ENCODE measurements around the gene NAA25.
"Not testable (repeated sequence)": the region's sequence is repeated elsewhere in the genome, so short reads cannot be mapped to it uniquely, and the experiment has no call there.

The NAA25 gene

DNA sequence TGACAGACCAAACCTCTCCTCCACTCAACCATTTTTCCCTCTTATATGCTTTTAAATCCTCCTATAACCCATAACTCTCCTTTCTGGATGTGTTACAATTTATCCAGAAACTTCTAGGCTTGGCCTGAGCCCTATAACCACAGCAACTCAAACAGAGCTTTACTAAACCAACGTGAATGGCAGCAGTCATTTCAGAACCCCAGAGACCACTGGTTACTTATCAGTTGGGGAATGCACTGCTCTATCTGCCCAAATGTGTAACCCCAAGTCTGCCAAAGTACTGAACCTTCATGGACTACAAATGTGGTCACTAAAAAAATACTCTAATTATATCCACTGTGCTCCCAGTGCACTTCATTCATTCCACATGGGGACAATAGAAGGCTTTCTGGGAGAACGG is 42.0 kb downstream of the NAA25 start:
- no peak overlapping the region for H3K9ac ChIP-seq (ENCODE audit: low read depth in 1 of 2, low read length in 2 of 2)
- no peak overlapping the region for H3K27ac ChIP-seq (ENCODE audit: low read depth in 2 of 2, low read length in 2 of 2)
- peaks cover 41 to 55% of the 10 kb centered on the region in 2 donors for H3K36me3 ChIP-seq (ENCODE audit: control insufficient read depth in 2 of 2, insufficient read depth in 2 of 2, low read length in 2 of 2)
- no peaks in the 10 kb centered on the region for H3K27me3 ChIP-seq (ENCODE audit: control insufficient read depth in 2 of 2, insufficient read depth in 2 of 2, low read length in 2 of 2)
- no peaks in the 10 kb centered on the region for H3K4me1 ChIP-seq (ENCODE audit: control insufficient read depth in 2 of 2, insufficient read depth in 2 of 2, low read length in 2 of 2)
- no peak overlapping the region for H3K4me3 ChIP-seq (ENCODE audit: low read length in 2 of 2)
- no peaks in the 10 kb centered on the region for H3K9me3 ChIP-seq (ENCODE audit: control insufficient read depth in 2 of 2, low read length in 2 of 2)

DNA sequence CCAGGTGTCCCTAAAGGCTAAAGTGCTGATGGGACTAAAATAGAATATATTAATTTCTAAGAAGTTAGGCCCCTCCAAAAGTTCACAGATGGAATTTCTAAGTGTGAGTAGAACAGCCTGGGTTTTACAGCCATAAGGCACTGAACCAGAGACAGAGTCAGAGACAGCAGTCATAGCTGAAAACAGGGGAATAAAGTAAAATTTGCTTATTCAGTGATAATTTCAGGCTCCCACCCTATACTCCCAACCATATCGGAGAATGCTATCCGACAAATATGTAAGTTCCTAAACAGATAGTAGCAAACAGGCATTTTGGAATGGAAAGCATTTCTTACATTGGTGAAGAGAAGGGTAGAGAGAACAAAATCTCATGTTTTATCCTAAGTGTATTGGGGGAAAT is 45.3 kb downstream of the NAA25 start:
- Histone ChIP-seq H3K27me3 (ENCODE audit: control insufficient read depth in 2 of 2, insufficient read depth in 2 of 2, low read length in 2 of 2) (no peaks in the 10 kb centered on the region), H3K4me1 (ENCODE audit: control insufficient read depth in 2 of 2, insufficient read depth in 2 of 2, low read length in 2 of 2) (no peaks in the 10 kb centered on the region), H3K4me3 (ENCODE audit: low read length in 2 of 2) (no peak overlapping the region), H3K27ac (ENCODE audit: low read depth in 2 of 2, low read length in 2 of 2) (no peak overlapping the region), H3K9me3 (ENCODE audit: control insufficient read depth in 2 of 2, low read length in 2 of 2) (no peaks in the 10 kb centered on the region), H3K9ac (ENCODE audit: low read depth in 1 of 2, low read length in 2 of 2) (no peak overlapping the region), H3K36me3 (ENCODE audit: control insufficient read depth in 2 of 2, insufficient read depth in 2 of 2, low read length in 2 of 2) (peaks cover 37 to 46% of the 10 kb centered on the region in 2 donors)

DNA sequence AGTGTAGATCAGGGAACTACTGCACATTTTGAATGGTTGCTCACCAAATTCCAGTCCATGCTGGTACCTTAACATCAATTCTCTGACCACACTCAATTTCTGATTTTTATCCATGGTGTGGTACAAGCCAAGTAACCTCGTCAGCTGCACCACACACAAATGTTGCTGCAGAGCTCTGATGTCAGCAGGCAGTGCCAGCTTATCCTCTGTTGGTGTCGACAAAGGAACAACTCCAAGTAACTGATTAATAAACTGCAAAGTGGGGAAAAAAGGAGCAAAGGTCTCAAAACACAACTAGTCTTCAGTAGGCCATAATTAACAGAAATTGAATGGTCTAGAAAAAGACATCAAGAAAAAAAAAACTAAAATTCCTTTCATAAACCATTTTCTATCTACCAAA is 47.4 kb downstream of the NAA25 start:
- no peaks in the 10 kb centered on the region for H3K4me1 ChIP-seq (ENCODE audit: control insufficient read depth in 2 of 2, insufficient read depth in 2 of 2, low read length in 2 of 2)
- H3K27ac ChIP-seq (ENCODE audit: low read depth in 2 of 2, low read length in 2 of 2), result no peak overlapping the region
- H3K9ac ChIP-seq (ENCODE audit: low read depth in 1 of 2, low read length in 2 of 2), result no peak overlapping the region
- H3K4me3 ChIP-seq (ENCODE audit: low read length in 2 of 2), result no peak overlapping the region
- no peaks in the 10 kb centered on the region for H3K27me3 ChIP-seq (ENCODE audit: control insufficient read depth in 2 of 2, insufficient read depth in 2 of 2, low read length in 2 of 2)
- peaks cover 19 to 32% of the 10 kb centered on the region in 2 donors for H3K36me3 ChIP-seq (ENCODE audit: control insufficient read depth in 2 of 2, insufficient read depth in 2 of 2, low read length in 2 of 2)
- no peaks in the 10 kb centered on the region for H3K9me3 ChIP-seq (ENCODE audit: control insufficient read depth in 2 of 2, low read length in 2 of 2)

DNA sequence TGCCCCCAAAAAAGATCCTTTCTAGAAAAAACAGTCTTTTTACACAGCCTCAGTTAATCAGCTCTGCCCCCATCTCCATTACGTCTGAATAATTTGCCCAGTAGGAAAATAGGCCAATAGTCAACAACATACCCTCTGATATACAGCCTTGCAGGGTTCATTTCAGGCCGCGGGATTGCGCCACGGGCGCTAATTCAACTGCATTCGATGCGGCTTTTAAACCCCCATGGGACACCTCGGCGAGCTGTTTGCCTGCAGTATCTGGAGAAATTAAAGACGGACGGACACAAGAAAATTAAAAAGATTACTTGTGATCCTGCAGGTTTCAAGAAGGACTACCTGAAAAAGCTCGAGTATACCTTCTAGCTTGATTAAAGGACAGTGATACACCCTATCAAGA is 59.2 kb downstream of the NAA25 start:
- Histone ChIP-seq H3K27ac (ENCODE audit: low read depth in 2 of 2, low read length in 2 of 2) (no peak overlapping the region), H3K36me3 (ENCODE audit: control insufficient read depth in 2 of 2, insufficient read depth in 2 of 2, low read length in 2 of 2) (peaks cover 48 to 53% of the 10 kb centered on the region in 2 donors), H3K27me3 (ENCODE audit: control insufficient read depth in 2 of 2, insufficient read depth in 2 of 2, low read length in 2 of 2) (no peaks in the 10 kb centered on the region), H3K9me3 (ENCODE audit: control insufficient read depth in 2 of 2, low read length in 2 of 2) (no peaks in the 10 kb centered on the region), H3K4me1 (ENCODE audit: control insufficient read depth in 2 of 2, insufficient read depth in 2 of 2, low read length in 2 of 2) (no peaks in the 10 kb centered on the region), H3K4me3 (ENCODE audit: low read length in 2 of 2) (no peak overlapping the region), H3K9ac (ENCODE audit: low read depth in 1 of 2, low read length in 2 of 2) (no peak overlapping the region)

DNA sequence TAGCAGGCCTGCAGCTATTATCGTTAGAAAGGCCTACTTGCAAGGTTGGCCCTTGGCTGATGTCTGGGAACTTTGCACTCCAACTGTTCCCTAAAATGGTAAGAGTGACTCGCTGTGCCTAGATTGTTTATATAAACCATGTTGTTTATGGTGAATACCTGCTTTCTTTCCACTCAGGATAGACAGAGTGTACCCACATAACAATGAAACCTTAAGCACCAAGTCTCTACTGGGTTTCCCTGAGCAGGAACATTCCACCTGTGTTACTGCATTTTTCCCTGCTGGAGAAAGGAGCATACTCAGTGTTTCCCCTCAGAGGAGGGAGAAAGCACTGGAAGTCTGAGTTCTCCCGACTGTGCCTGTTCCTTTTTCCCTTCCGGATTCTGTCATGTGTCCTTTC is 62.6 kb downstream of the NAA25 start:
- no peaks in the 10 kb centered on the region for H3K4me1 ChIP-seq (ENCODE audit: control insufficient read depth in 2 of 2, insufficient read depth in 2 of 2, low read length in 2 of 2)
- no peaks in the 10 kb centered on the region for H3K9me3 ChIP-seq (ENCODE audit: control insufficient read depth in 2 of 2, low read length in 2 of 2)
- H3K27ac ChIP-seq (ENCODE audit: low read depth in 2 of 2, low read length in 2 of 2), result peak overlapping the region in 1 of 2 donors; percentile 33
- H3K4me3 ChIP-seq (ENCODE audit: low read length in 2 of 2), result no peak overlapping the region
- H3K36me3 ChIP-seq (ENCODE audit: control insufficient read depth in 2 of 2, insufficient read depth in 2 of 2, low read length in 2 of 2), result peaks cover 51% of the 10 kb centered on the region in 2 donors
- no peaks in the 10 kb centered on the region for H3K27me3 ChIP-seq (ENCODE audit: control insufficient read depth in 2 of 2, insufficient read depth in 2 of 2, low read length in 2 of 2)
- H3K9ac ChIP-seq (ENCODE audit: low read depth in 1 of 2, low read length in 2 of 2), result no peak overlapping the region

DNA sequence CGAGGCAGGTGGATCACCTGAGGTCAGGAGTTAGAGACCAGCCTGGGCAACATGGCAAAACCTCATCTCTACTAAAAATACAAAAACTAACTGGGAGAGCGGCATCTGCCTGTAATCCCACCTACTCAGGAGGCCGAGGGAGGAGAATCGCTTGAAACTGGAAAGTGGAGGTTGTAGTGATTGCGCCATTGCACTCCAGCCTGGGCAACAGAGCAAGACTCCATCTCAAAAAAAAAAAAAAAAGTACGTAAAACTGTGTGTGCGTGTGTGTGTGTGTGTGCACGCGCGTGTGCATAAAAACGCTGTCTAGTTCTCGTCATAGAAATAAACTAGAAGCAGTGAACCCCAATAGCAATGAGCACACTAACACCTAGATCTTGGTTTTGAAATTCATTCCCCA is 72.0 kb downstream of the NAA25 start:
- not testable (repeated sequence) for H3K4me3 ChIP-seq (ENCODE audit: low read length in 2 of 2); H3K9ac ChIP-seq (ENCODE audit: low read depth in 1 of 2, low read length in 2 of 2); H3K9me3 ChIP-seq (ENCODE audit: control insufficient read depth in 2 of 2, low read length in 2 of 2); H3K4me1 ChIP-seq (ENCODE audit: control insufficient read depth in 2 of 2, insufficient read depth in 2 of 2, low read length in 2 of 2); H3K27ac ChIP-seq (ENCODE audit: low read depth in 2 of 2, low read length in 2 of 2); H3K27me3 ChIP-seq (ENCODE audit: control insufficient read depth in 2 of 2, insufficient read depth in 2 of 2, low read length in 2 of 2)
- peaks cover 34 to 57% of the 10 kb centered on the region in 2 donors for H3K36me3 ChIP-seq (ENCODE audit: control insufficient read depth in 2 of 2, insufficient read depth in 2 of 2, low read length in 2 of 2)

DNA sequence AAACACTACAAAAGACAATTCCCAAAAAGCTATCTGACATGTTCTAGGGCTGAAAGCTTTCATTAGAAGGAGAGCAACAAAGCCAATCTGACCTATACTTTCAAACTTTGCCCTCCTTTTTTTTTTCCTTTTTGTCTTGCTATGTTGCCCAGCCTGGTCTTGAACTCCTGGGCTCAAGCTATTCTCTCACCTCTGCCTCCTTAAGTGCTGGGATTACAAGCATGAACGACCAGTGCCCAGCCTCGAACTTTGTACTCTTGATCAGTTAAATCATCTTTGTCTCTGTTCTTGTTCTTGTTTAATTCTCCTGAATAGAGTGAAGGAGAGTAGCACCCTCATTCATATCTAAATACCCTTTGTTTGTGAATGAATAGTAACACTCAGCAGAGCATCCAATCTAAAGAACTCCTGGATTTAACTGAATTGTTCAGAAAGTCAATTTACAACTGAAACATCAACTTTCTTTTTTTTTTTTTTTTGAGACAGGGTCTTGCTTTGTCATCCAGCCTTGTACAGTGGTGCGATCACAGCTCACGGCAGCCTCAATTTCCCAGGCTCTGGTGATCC is 73.3 kb downstream of the NAA25 start:
- Histone ChIP-seq H3K36me3 (ENCODE audit: control insufficient read depth in 2 of 2, insufficient read depth in 2 of 2, low read length in 2 of 2) (peaks cover 34 to 58% of the 10 kb centered on the region in 2 donors), H3K4me1 (ENCODE audit: control insufficient read depth in 2 of 2, insufficient read depth in 2 of 2, low read length in 2 of 2) (no peaks in the 10 kb centered on the region), H3K27ac (ENCODE audit: low read depth in 2 of 2, low read length in 2 of 2) (no peak overlapping the region), H3K9ac (ENCODE audit: low read depth in 1 of 2, low read length in 2 of 2) (no peak overlapping the region), H3K4me3 (ENCODE audit: low read length in 2 of 2) (no peak overlapping the region), H3K9me3 (ENCODE audit: control insufficient read depth in 2 of 2, low read length in 2 of 2) (no peaks in the 10 kb centered on the region), H3K27me3 (ENCODE audit: control insufficient read depth in 2 of 2, insufficient read depth in 2 of 2, low read length in 2 of 2) (no peaks in the 10 kb centered on the region)

DNA sequence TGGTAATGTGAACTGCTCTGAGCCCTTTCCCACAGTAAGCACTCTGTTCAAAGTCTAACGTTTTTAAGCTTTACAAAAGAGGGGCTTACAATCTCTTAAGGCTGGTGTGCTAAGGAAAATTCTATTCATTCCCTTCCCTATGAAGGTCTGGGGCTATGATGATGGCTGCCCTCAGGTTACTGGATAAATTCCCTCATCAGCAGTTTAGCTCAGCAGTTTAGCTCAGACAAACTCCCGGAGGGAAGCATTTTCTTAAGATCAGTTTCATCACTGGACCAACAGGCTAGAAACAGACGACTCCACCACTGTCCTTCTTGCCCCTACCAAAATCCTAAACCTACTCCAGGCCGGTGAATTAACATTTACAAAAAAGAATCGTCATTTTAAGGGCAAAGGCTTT is 76.3 kb downstream of the NAA25 start:
- no peak overlapping the region for H3K4me3 ChIP-seq (ENCODE audit: low read length in 2 of 2)
- H3K27me3 ChIP-seq (ENCODE audit: control insufficient read depth in 2 of 2, insufficient read depth in 2 of 2, low read length in 2 of 2), result no peaks in the 10 kb centered on the region
- H3K27ac ChIP-seq (ENCODE audit: low read depth in 2 of 2, low read length in 2 of 2), result no peak overlapping the region
- H3K9me3 ChIP-seq (ENCODE audit: control insufficient read depth in 2 of 2, low read length in 2 of 2), result no peaks in the 10 kb centered on the region
- H3K4me1 ChIP-seq (ENCODE audit: control insufficient read depth in 2 of 2, insufficient read depth in 2 of 2, low read length in 2 of 2), result no peaks in the 10 kb centered on the region
- H3K36me3 ChIP-seq (ENCODE audit: control insufficient read depth in 2 of 2, insufficient read depth in 2 of 2, low read length in 2 of 2), result peaks cover 22 to 51% of the 10 kb centered on the region in 2 donors
- no peak overlapping the region for H3K9ac ChIP-seq (ENCODE audit: low read depth in 1 of 2, low read length in 2 of 2)

DNA sequence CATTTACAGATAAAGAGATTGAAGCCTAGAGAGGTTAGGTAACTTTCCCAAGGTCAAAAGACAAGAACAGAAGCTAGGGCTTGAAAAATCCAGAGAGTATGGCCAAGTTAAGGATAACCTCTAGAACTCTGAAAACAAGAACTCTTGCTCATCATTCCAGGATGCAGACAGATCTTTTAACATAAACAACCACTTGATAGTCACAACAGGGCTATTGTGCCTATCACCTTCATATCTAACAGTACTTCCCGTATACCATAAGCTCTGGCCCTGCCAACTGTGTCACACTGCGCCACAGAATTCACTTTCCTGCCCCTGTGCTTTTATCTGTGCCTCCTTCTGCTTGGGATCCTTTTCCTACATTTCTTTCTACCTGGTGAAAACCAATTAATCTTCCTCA is 77.1 kb downstream of the NAA25 start:
- no peaks in the 10 kb centered on the region for H3K4me1 ChIP-seq (ENCODE audit: control insufficient read depth in 2 of 2, insufficient read depth in 2 of 2, low read length in 2 of 2)
- no peak overlapping the region for H3K27ac ChIP-seq (ENCODE audit: low read depth in 2 of 2, low read length in 2 of 2)
- no peaks in the 10 kb centered on the region for H3K9me3 ChIP-seq (ENCODE audit: control insufficient read depth in 2 of 2, low read length in 2 of 2)
- H3K36me3 ChIP-seq (ENCODE audit: control insufficient read depth in 2 of 2, insufficient read depth in 2 of 2, low read length in 2 of 2), result peaks cover 22 to 46% of the 10 kb centered on the region in 2 donors
- H3K4me3 ChIP-seq (ENCODE audit: low read length in 2 of 2), result no peak overlapping the region
- no peaks in the 10 kb centered on the region for H3K27me3 ChIP-seq (ENCODE audit: control insufficient read depth in 2 of 2, insufficient read depth in 2 of 2, low read length in 2 of 2)
- H3K9ac ChIP-seq (ENCODE audit: low read depth in 1 of 2, low read length in 2 of 2), result no peak overlapping the region

DNA sequence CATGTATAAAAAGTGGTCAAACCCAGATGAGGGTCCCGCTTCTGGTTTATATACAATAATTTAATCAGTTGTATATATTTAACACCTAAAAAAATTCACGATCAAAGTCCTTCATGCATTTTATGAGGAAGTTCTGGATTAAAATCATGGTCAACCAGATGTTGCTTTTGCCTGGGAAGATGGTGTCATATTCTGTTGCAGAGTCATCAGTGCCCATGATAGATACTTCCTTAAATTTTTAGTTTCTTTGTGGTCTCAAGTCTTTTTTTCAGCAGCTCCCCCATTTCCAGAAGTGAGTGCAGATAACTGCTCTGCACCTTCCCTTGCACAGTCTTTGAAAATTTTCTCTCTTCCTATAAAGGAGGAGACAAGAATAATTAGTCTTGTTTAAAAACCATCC is 79.3 kb downstream of the NAA25 start:
- no peak overlapping the region for H3K4me3 ChIP-seq (ENCODE audit: low read length in 2 of 2)
- no peak overlapping the region for H3K9ac ChIP-seq (ENCODE audit: low read depth in 1 of 2, low read length in 2 of 2)
- H3K9me3 ChIP-seq (ENCODE audit: control insufficient read depth in 2 of 2, low read length in 2 of 2), result no peaks in the 10 kb centered on the region
- H3K27ac ChIP-seq (ENCODE audit: low read depth in 2 of 2, low read length in 2 of 2), result no peak overlapping the region
- H3K4me1 ChIP-seq (ENCODE audit: control insufficient read depth in 2 of 2, insufficient read depth in 2 of 2, low read length in 2 of 2), result no peaks in the 10 kb centered on the region
- peaks cover 18 to 50% of the 10 kb centered on the region in 2 donors for H3K36me3 ChIP-seq (ENCODE audit: control insufficient read depth in 2 of 2, insufficient read depth in 2 of 2, low read length in 2 of 2)
- H3K27me3 ChIP-seq (ENCODE audit: control insufficient read depth in 2 of 2, insufficient read depth in 2 of 2, low read length in 2 of 2), result no peaks in the 10 kb centered on the region

All from mucosa of rectum (tissue), 2 donors.